OCI-LY3 (cell line): ENCODE results near the gene OTOP2.

Source experiments
- H2AFZ ChIP-seq: fragments of 200-600, 300-600 bp; shearing (Covaris generic); 2 replicates; pipeline ENCODE4 v1.6.0; 2014; ENCODE audit warnings: antibody characterized with exemption, low read depth, low read length
- H3K27ac ChIP-seq: fragments of 200-600, 300-600 bp; sonication (generic); 2 replicates; pipeline ENCODE4 v1.5.1; 2014; ENCODE audit warnings: mild to moderate bottlenecking, low read length, moderate library complexity, mixed read lengths
- H3K27me3 ChIP-seq: fragments of 200-600, 300-600 bp; sonication (generic); 2 replicates; pipeline ENCODE4 v1.6.1; 2014; ENCODE audit warnings: low read depth, low read length, mixed read lengths
- H3K36me3 ChIP-seq: fragments of 200-600, 300-600 bp; sonication (generic); replicated peaks from 2 replicates; pipeline ENCODE3; 2014; ENCODE audit warnings: low read depth, low read length, mixed read lengths
- H3K4me1 ChIP-seq: fragments of 300-600, 200-600 bp; sonication (generic); 2 replicates; pipeline ENCODE4 v1.6.1; 2014; ENCODE audit warnings: low read length, mixed read lengths
- H3K4me2 ChIP-seq: fragments of 200-600, 300-600 bp; sonication (generic); 2 replicates; pipeline ENCODE4 v1.6.1; 2014; ENCODE audit warnings: low read length, mixed read lengths
- H3K4me3 ChIP-seq: fragments of 300-600, 200-600 bp; sonication (generic); 2 replicates; pipeline ENCODE4 v1.5.1; 2014; ENCODE audit warnings: antibody characterized with exemption, mild to moderate bottlenecking, low read length, moderate library complexity
- H3K79me2 ChIP-seq: fragments of 300-600, 200-600 bp; shearing (Covaris generic); 2 replicates; pipeline ENCODE4 v1.6.1; 2014; ENCODE audit warnings: mild to moderate bottlenecking, low read length, mixed read lengths
- H3K9ac ChIP-seq: fragments of 300-600, 200-600 bp; shearing (Covaris generic); 2 replicates; pipeline ENCODE4 v1.6.0; 2014; ENCODE audit warnings: mild to moderate bottlenecking, low read length, moderate library complexity
- H3K9me3 ChIP-seq: fragments of 200-600, 300-600 bp; shearing (Covaris generic); 2 replicates; pipeline ENCODE4 v1.6.1; 2014; ENCODE audit warnings: low read length, mixed read lengths; ENCODE audit not compliant: insufficient read depth
- H4K20me1 ChIP-seq: fragments of 200-600, 300-600 bp; sonication (generic); 2 replicates; pipeline ENCODE4 v1.6.1; 2016; ENCODE audit warnings: low read length, mixed read lengths; ENCODE audit not compliant: insufficient read depth
- CTCF ChIP-seq: fragments of 200-600, 300-600 bp; sonication (generic); IDR thresholded peaks from 2 replicates; pipeline ENCODE4 v1.5.1; 2014; ENCODE audit warnings: antibody characterized with exemption, low read length, low read depth
- EZH2phosphoT487 ChIP-seq: fragments of 200-600 bp; shearing (Covaris generic); IDR thresholded peaks from 2 replicates; pipeline ENCODE4 v1.6.1; 2018; ENCODE audit warnings: antibody characterized with exemption, mixed run types, low read depth

OTOP2 gene

DNA sequence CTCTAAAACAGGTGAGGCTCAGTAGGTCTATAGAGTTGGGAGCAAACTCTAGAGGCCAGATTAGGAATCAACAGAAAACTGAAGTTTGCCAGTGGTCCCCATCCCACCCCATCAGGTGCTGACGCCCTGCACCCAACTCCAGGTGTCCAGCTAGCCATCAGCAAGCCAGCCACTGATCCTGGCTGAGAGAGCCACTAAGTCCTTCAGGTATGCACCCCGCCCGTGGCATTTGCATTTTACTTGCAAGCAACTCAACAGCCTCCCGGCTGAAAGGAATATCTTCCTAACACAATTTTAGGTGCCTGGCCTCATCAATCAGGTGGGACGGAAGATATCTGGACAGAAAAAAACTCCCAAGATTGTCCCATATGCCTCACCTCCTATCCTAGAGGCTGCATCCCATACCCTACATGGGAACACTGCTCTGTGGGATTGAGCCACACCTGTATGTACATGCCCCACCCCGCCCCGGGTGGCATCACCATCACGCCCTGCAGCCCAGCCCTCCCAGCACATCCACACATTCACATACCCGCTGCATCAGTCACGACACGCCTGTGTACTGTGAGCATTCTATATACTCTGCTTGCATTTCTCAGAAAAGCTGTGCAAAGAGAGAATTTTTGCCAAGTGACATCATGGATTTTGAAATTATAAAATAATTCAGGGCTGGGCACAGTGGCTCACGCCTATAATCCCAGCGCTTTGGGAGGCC is 19.9 kb downstream of the OTOP2 start:
- Histone ChIP-seq H3K9ac (no peak overlapping the region), H3K4me2 (no peak overlapping the region), H3K27ac (no peak overlapping the region), H3K4me3 (no peak overlapping the region), H3K79me2 (no peaks in the 10 kb centered on the region), H3K27me3 (no peaks in the 10 kb centered on the region), H3K4me1 (peaks cover 19% of the 10 kb centered on the region), H3K36me3 (no peaks in the 10 kb centered on the region), H2AFZ (no peak overlapping the region), H3K9me3 (no peaks in the 10 kb centered on the region), H4K20me1 (no peaks in the 10 kb centered on the region)
- no peak for TF ChIP-seq EZH2phosphoT487
- no peak for TF ChIP-seq CTCF

- Histone ChIP-seq H3K27me3 (no peaks in the 10 kb centered on the region), H3K4me1 (peaks cover 19% of the 10 kb centered on the region), H3K9me3 (no peaks in the 10 kb centered on the region), H3K36me3 (no peaks in the 10 kb centered on the region), H4K20me1 (no peaks in the 10 kb centered on the region), H3K27ac (peak overlapping the region; percentile 57), H3K4me2 (peak overlapping the region; percentile 72), H3K4me3 (peak overlapping the region; percentile 66), H3K79me2 (no peaks in the 10 kb centered on the region), H2AFZ (peak overlapping the region; percentile 66; the same call in 1 of the 2 replicates), H3K9ac (peak overlapping the region; percentile 44; the same call in 1 of the 2 replicates)
- no peak for TF ChIP-seq EZH2phosphoT487
- TF ChIP-seq CTCF = no peak
Measured at GRCh38 chr17:74945543-74945942, 21.5 kb downstream of the OTOP2 start.

DNA sequence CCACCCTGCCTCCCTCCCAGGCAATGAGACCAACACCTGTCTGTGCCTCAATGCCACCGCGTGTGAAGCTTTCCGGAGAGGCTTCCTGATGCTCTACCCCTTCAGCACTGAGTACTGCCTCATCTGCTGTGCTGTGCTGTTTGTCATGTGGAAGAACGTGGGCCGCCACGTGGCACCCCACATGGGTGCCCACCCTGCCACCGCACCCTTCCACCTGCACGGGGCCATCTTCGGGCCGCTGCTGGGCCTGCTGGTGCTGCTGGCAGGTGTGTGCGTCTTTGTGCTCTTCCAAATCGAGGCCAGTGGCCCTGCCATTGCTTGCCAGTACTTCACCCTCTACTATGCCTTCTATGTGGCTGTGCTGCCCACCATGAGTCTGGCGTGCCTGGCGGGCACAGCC is 22.6 kb downstream of the OTOP2 start:
- no peaks in the 10 kb centered on the region for H3K79me2 ChIP-seq
- H3K27me3 ChIP-seq = no peaks in the 10 kb centered on the region
- no peaks in the 10 kb centered on the region for H4K20me1 ChIP-seq
- no peaks in the 10 kb centered on the region for H3K9me3 ChIP-seq
- H3K4me1 ChIP-seq = peaks cover 19% of the 10 kb centered on the region
- no peak overlapping the region for H3K4me2 ChIP-seq
- no peak overlapping the region for H3K27ac ChIP-seq
- TF ChIP-seq EZH2phosphoT487 (no peak), CTCF (no peak)
- no peak overlapping the region for H3K4me3 ChIP-seq
- no peak overlapping the region for H3K9ac ChIP-seq
- H3K36me3 ChIP-seq = no peaks in the 10 kb centered on the region
- no peak overlapping the region for H2AFZ ChIP-seq

GRCh38 chr17:74947041-74947754 is 23.1 kb downstream of the OTOP2 start:
- TF ChIP-seq EZH2phosphoT487 (no peak), CTCF (no peak)
- no peaks in the 10 kb centered on the region for H3K36me3 ChIP-seq
- H4K20me1 ChIP-seq = no peaks in the 10 kb centered on the region
- no peak overlapping the region for H3K9ac ChIP-seq
- H3K4me1 ChIP-seq = peaks cover 19% of the 10 kb centered on the region
- no peaks in the 10 kb centered on the region for H3K79me2 ChIP-seq
- no peak overlapping the region for H3K4me3 ChIP-seq
- H3K4me2 ChIP-seq = no peak overlapping the region
- H3K27ac ChIP-seq = no peak overlapping the region
- H2AFZ ChIP-seq = no peak overlapping the region
- no peaks in the 10 kb centered on the region for H3K27me3 ChIP-seq
- no peaks in the 10 kb centered on the region for H3K9me3 ChIP-seq
